Measurements from ENCODE around the gene RND3.

Gene RND3

GRCh38 chr2:150425121-150425955, 62.1 kb downstream of the RND3 start:
- Mint-ChIP-seq H3K27ac (no peak overlapping the region), H3K9me3 (no peaks in the 10 kb centered on the region), H3K36me3 (ENCODE audit: low read depth) (no peaks in the 10 kb centered on the region), H3K4me1 (no peaks in the 10 kb centered on the region), H3K4me3 (no peak overlapping the region), H3K27me3 (peaks cover 4% of the 10 kb centered on the region)
- no peak for DNase-seq
- no peak for ATAC-seq

GRCh38 chr2:150424406-150424805, 63.1 kb downstream of the RND3 start:
- Mint-ChIP-seq H3K36me3 (ENCODE audit: low read depth) (no peaks in the 10 kb centered on the region), H3K27me3 (peaks cover 4% of the 10 kb centered on the region), H3K4me3 (no peak overlapping the region), H3K9me3 (no peaks in the 10 kb centered on the region), H3K27ac (no peak overlapping the region), H3K4me1 (no peaks in the 10 kb centered on the region)
- no peak for ATAC-seq
- no peak for DNase-seq

- no peaks in the 10 kb centered on the region for H3K36me3 Mint-ChIP-seq (ENCODE audit: low read depth)
- H3K27ac Mint-ChIP-seq = no peak overlapping the region
- ATAC-seq (no peak), DNase-seq (no peak)
- H3K27me3 Mint-ChIP-seq = peaks cover 4% of the 10 kb centered on the region
- no peak overlapping the region for H3K4me3 Mint-ChIP-seq
- no peaks in the 10 kb centered on the region for H3K4me1 Mint-ChIP-seq
- H3K9me3 Mint-ChIP-seq = no peaks in the 10 kb centered on the region
These were observed 66.3 kb downstream of the RND3 start for GRCh38 chr2:150421126-150421651.

GRCh38 chr2:150418916-150419315, 68.6 kb downstream of the RND3 start:
- ATAC-seq (no peak), DNase-seq (no peak)
- Mint-ChIP-seq H3K27ac (no peak overlapping the region), H3K27me3 (no peaks in the 10 kb centered on the region), H3K4me1 (no peaks in the 10 kb centered on the region), H3K9me3 (no peaks in the 10 kb centered on the region), H3K4me3 (no peak overlapping the region), H3K36me3 (ENCODE audit: low read depth) (no peaks in the 10 kb centered on the region)

Data from activated naive CD8-positive, alpha-beta T cell treated with anti-CD3 and anti-CD28 coated beads, Interleukin-2, amount 50 U/mL, for 24 hours (primary cell).